GM13976 (cell line): ENCODE data around the gene DPH7.

ENCODE experiments used
- DNase-seq: peaks from one replicate; pipeline ENCODE4 v3.0.0; 2012; ENCODE audit warnings: low spot score
- CTCF ChIP-seq: IDR thresholded peaks from 2 replicates; pipeline ENCODE4 v1.5.1; 2012; ENCODE audit warnings: borderline replicate concordance, mild to moderate bottlenecking; ENCODE audit not compliant: insufficient read depth; ENCODE audit errors: extremely low read depth, missing control alignments, control extremely low read depth
- in situ Hi-C: fragments of 300-500 bp; cut with MboI; formaldehyde crosslinking; loops from one replicate; pipeline ENCODE4 v1.12.0; 2022; ENCODE audit warnings: low sequenced_read_pairs, mixed read lengths, inconsistent platforms; ENCODE audit not compliant: unreplicated experiment

DPH7 gene

GRCh38 chr9:137547687-137548543 is 30.8 kb downstream of the DPH7 start:
- in situ Hi-C loops, result loop anchor here (25.0 kb wide), 1 partner anchor 261 kb away; the partner anchor contains the start of gene TOR4A
- no peak for TF ChIP-seq CTCF
- no peak for DNase-seq

GRCh38 chr9:137545123-137545522 is 33.6 kb downstream of the DPH7 start:
- TF ChIP-seq CTCF, result no peak
- in situ Hi-C loops, result loop anchor here (25.0 kb wide), 1 partner anchor 258 kb away; the partner anchor contains the start of gene TOR4A
- no peak for DNase-seq

DNA sequence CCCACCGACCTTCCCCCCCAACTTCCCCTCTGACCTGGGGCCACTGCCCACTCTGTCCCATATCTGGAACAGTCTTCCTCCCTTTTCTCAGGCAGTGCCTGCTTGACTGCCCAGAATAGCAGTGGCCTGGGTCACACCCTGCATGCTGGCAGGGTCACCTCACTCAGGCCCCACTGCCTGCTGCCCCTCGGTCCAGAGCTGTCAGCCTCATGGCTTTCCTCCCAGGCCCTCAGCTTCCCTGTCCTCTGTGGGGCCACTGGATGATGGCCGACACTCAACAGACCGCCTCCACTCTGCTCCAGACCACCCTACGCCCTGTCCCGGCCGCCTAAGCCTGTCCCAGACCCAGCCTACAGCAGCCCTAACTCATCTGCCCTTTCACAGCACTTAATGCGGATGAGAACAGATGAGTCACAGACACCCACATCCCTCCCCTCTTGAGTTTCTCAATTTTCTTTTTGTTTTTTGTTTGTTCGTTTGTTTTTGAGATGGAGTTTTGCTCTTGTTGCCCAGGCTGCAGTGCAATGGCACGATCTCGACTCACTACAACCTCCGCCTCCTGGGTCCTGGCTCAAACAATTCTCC is 34.5 kb downstream of the DPH7 start:
- TF ChIP-seq CTCF, result no peak
- in situ Hi-C loops, result loop anchor here (25.0 kb wide), 1 partner anchor 257 kb away; the partner anchor contains the start of gene TOR4A
- no peak for DNase-seq

- in situ Hi-C loops, result loop anchor here (25.0 kb wide), 1 partner anchor 256 kb away; the partner anchor contains the start of gene TOR4A
- DNase-seq, result no peak
- TF ChIP-seq CTCF, result no peak
These were observed 35.3 kb downstream of the DPH7 start for GRCh38 chr9:137543237-137543963.

DNA sequence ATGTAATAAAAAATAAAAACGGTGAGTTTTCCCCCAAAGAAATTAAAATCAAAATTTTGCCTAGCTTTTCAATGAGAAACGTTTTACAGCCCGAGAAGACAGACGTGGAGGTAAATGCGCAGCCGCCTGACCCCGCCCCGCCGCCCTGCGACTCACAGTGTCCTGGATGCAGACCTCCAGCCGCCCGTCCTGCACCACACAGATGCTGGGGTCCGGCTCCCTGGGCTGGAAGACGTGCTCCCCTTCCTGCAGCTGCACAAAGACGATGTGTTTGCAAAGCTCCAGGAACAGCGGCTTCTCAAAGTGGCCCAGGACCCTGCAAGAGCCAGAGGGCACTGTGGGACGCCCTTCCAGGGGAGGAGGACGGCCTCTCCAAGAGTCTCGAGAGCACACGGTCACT is 36.2 kb downstream of the DPH7 start:
- TF ChIP-seq CTCF, result no peak
- no peak for DNase-seq
- in situ Hi-C loops, result loop anchor here (25.0 kb wide), 1 partner anchor 255 kb away; the partner anchor contains the start of gene TOR4A

GRCh38 chr9:137540536-137540935 is 38.2 kb downstream of the DPH7 start:
- TF ChIP-seq CTCF, result no peak
- DNase-seq, result no peak
- in situ Hi-C loops, result loop anchor here (25.0 kb wide), 1 partner anchor 253 kb away; the partner anchor contains the start of gene TOR4A
